Stimulated activated naive CD8-positive, alpha-beta T cell treated with anti-CD3 and anti-CD28 coated beads, Interleukin-15, Interleukin-2, amounts not matched to agents 100 U/mL and 50 U/mL, for 24 hours (primary cell): Measurements from ENCODE around the gene B9D1.

ENCODE experiments used
- ATAC-seq: fragments of 150-1000 bp; cut with Tn5 transposase; one replicate; pipeline ENCODE4 v1.10.0; 2021
- DNase-seq: peaks from one replicate; pipeline ENCODE4 v3.0.0; 2021

Gene B9D1, protein sequence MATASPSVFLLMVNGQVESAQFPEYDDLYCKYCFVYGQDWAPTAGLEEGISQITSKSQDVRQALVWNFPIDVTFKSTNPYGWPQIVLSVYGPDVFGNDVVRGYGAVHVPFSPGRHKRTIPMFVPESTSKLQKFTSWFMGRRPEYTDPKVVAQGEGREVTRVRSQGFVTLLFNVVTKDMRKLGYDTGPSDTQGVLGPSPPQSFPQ

GRCh38 chr17:19362277-19363113, at the start of gene B9D1:
Gene B9D1 (minus strand): TSS chr17:19362723. CDS start chr17:19362569, 154 bp downstream.
- ATAC-seq (peak; percentile 83), DNase-seq (peak; percentile 92)

GRCh38 chr17:19411631-19412030, 49.1 kb upstream of the B9D1 start:
- no peak for DNase-seq
- ATAC-seq: no peak

DNA sequence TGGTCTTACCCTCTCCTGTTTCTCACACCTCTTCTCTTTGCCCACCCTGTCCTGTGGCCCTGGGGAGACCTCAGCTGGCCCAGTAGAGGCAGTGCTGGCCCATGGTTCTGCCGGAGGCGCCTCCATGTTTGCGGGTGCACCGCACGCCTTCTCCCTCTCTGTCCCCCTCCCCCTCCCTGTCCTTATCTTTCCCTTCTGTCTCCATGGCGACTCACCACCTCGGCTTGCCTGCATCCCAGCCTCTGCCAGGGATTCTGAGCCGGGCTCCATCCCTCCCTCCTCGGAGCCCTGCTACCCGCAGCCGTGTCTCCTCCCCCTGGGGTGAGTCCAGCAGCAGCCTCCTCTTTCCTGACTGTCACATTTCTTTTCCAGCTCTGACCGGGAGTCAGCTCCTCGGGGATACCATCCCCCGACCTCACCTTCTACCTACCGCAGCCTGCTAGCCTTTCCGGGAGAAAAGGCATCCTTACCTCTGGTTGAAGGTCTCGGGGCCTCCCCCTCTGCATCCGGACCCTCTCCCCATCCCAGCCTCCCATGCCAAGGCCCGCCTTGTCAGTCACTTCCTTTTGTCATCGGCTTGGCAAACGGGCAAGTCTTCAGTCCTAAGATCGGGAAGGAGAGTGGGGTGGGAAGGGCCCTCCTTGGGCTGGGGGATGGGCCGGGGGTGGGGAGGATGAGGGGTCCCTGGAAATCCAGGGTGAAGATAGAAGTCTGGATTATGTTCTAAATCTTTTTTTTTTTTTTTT, 48.5 kb upstream of the B9D1 start, which contains the start of gene RNF112:
Gene RNF112 (plus strand): TSS at position 358 of the 746 bp plus-strand sequence. CDS start 177 bp downstream, at position 535.
- ATAC-seq: no peak
- DNase-seq: no peak

DNA sequence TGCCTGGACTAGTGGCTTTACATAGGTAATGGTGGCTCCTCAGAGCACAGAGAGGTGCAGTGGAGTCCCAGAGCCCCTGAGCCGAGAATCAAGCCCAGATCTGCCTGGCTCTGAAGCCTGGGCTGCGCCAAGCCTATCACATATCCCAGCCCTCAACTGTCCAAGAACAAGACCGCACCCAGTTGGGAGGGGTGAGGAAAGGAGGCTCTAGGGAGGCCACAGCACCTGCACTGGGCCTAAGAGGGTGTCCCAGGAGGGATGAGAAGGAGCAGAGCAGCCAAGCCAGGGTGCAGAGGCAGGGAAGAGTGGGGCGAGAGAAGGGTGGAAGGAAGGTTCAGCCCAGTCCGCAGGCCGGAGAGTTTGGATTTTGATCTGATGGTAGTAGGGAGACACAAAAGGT, 47.6 kb upstream of the B9D1 start:
- DNase-seq: no peak
- ATAC-seq: no peak

- no peak for DNase-seq
- ATAC-seq: peak; percentile 29
These were observed 47.0 kb upstream of the B9D1 start for GRCh38 chr17:19409509-19409908.

- ATAC-seq (no peak), DNase-seq (no peak)
These were observed 46.5 kb upstream of the B9D1 start for GRCh38 chr17:19409066-19409465.

DNA sequence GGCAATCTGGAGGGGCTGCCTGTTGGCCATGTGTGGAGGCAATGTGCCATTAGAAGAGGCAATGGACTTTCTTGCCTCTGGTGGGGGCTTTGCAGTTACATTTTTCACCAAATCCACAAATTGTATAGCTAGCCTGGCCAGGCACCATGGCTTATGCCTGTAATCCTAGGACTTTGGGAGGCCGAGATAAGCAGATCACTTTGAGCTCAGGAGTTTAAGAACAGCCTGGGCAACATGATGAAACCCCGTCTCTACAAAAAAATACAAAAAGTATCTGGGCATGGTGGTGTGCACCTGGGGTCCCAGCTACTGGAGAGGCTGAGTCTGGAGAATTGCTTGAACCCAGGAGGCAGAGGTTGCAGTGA, 45.8 kb upstream of the B9D1 start:
- DNase-seq: no peak
- ATAC-seq: no peak

GRCh38 chr17:19407601-19408345, 45.2 kb upstream of the B9D1 start:
- DNase-seq (no peak), ATAC-seq (no peak)

DNA sequence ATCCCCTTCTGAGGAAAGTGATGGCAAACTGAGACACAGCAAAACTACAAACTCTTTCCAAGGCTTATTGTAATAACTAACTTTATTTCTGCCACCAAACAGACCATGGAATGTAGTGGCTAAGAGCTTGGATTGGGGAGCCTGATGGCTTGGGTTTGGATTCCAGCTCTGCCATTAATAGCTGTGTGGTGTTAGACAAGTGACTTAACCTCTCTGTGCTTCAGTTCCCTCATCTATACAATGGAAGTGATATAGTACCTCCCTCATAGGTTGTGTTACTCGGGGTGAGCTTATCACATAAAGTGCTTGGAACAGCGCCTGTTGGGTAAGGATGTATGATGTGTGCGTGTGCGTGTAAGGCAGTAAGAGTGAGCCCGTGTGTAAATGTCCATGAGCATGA, 42.6 kb upstream of the B9D1 start:
- no peak for DNase-seq
- no peak for ATAC-seq

GRCh38 chr17:19404264-19404663, 41.7 kb upstream of the B9D1 start:
- DNase-seq (no peak), ATAC-seq (no peak)

GRCh38 chr17:19403021-19403420, 40.5 kb upstream of the B9D1 start:
- no peak for DNase-seq

DNA sequence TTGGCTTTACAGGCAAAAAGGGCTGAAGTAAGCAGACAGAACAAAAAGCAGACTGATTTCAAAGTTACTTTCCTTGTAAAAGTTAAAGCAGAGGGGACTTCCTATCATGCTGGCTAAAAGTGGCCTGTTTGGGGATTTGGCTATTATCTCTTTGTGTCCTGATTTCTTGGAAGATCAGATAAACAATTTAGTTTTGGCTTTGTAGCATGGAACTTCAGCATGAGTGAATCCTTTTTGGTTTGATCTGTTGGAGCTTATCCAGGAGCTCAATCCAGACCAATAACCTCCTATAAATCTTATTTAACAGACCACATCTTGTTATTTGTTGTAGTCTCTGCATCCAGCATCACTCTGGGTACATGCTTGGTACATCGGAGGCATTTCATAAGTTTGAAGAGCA, 39.6 kb upstream of the B9D1 start:
- no peak for ATAC-seq

More at GRCh38 chr17:19403021-19403420, 40.5 kb upstream of the B9D1 start:
- ATAC-seq: no peak

GRCh38 chr17:19401321-19402010, 38.9 kb upstream of the B9D1 start:
- DNase-seq (no peak), ATAC-seq (no peak)

More for the DNA sequence above, 39.6 kb upstream of the B9D1 start:
- DNase-seq: no peak

- DNase-seq: no peak
- ATAC-seq: no peak
These were observed 37.4 kb upstream of the B9D1 start for GRCh38 chr17:19399750-19400450.

DNA sequence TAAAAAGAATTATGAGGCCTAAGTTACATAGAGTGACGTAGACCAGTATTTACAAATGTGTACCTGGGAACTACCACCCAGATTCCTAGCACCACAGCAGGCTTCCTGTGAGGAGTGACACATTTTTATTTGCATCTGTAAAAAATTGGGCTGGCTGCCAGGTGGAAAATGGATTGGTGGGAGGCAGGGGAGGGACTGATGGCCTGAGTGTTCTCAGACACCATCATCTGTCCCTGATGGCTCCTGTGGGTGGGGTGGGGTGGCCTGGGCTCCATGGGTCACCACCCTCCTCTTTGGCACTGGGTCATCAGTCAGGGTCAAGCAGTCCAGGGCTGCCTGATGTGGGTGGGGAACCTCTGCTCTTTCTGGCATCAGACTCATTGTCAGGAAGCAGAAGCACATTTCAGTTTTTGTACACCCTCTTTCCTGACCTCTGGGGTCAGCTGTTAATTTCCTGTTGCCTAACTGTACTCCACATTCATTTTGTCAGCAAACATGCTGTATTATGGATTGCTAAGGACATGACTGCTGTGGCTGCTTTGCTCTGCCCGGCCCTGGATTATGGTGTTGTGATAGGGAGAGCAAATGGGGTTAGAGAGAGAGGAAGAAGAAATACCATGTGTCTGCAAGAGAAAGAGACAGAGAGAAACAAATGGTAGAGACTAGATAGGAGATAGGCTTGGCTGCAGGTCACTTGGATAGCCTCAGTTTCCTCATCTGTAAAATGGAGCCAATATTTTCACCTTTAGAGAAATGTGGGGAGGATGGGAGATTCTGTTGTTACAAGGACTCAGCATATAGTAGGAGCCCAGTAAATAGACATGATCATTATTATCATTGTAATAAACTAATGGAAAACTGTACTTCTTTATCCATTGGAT, 36.0 kb upstream of the B9D1 start:
- ATAC-seq (no peak), DNase-seq (no peak)

GRCh38 chr17:19397556-19398041, 35.1 kb upstream of the B9D1 start:
- ATAC-seq (no peak), DNase-seq (no peak)

GRCh38 chr17:19392303-19392702, 29.8 kb upstream of the B9D1 start:
- DNase-seq: no peak
- no peak for ATAC-seq

- no peak for ATAC-seq
- peak; percentile 1 for DNase-seq
These were observed 28.9 kb upstream of the B9D1 start for GRCh38 chr17:19391432-19391831.

DNA sequence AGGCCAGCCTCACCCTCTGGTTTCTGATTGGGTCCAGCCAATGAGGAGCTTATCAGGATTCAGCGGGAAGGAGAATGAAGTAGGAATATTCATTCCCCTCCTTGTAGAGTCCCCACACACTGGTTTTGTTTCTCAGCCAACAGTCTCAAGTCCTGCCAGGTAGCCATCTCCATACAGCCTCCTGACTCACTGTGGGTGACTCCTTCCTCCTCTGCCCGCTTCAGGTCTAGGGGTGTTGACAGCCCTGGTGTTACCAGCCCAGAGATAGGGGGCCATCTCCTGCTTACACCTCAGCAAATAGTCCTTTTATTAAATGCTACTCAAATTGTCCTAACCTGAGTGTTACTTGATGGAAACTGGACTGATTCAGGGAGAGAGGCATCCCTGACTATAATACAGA, 28.4 kb upstream of the B9D1 start:
- no peak for DNase-seq
- no peak for ATAC-seq
